NOMO-1 (cell line): Measurements from ENCODE around the gene BZW2.
A peak's percentile ranks its signal among the peaks of the same experiment; 100 is the strongest.

Experiments used
- DNase-seq, 2 experiments: peaks; one replicate each; lab custom pipeline; 2025; ENCODE audit not compliant: unreplicated experiment in 2 of 2; lab: John Stamatoyannopoulos, UW

BZW2 gene

GRCh38 chr7:16645593-16646471, at the start of gene BZW2, which contains the start of gene ANKMY2:
Gene BZW2 (plus strand): TSS chr7:16646181. CDS start chr7:16665444, 19,263 bp downstream.
Gene ANKMY2 (minus strand): TSS chr7:16645754. CDS start chr7:16645573, 181 bp downstream.
- peak; percentile 94 to 95 for DNase-seq

GRCh38 chr7:16598015-16598414, 48.0 kb upstream of the BZW2 start:
- DNase-seq, result no peak

- no peak for DNase-seq
Measured at GRCh38 chr7:16599860-16600259, 46.1 kb upstream of the BZW2 start.

GRCh38 chr7:16603633-16604032, 42.3 kb upstream of the BZW2 start:
- no peak for DNase-seq

GRCh38 chr7:16604054-16604453, 41.9 kb upstream of the BZW2 start:
- DNase-seq, result no peak

- no peak for DNase-seq
Measured at GRCh38 chr7:16606704-16607103, 39.3 kb upstream of the BZW2 start.

GRCh38 chr7:16609842-16610450, 36.0 kb upstream of the BZW2 start:
- DNase-seq, result peak; percentile 46 to 79

GRCh38 chr7:16611711-16612110, 34.3 kb upstream of the BZW2 start:
- DNase-seq, result no peak

GRCh38 chr7:16615228-16615627, 30.8 kb upstream of the BZW2 start:
- no peak for DNase-seq

GRCh38 chr7:16616122-16616521, 29.9 kb upstream of the BZW2 start:
- no peak for DNase-seq

- DNase-seq, result no peak
Measured at GRCh38 chr7:16616542-16616941, 29.4 kb upstream of the BZW2 start.

- no peak for DNase-seq
Measured at GRCh38 chr7:16619979-16620408, 26.0 kb upstream of the BZW2 start.

GRCh38 chr7:16626388-16626787, 19.6 kb upstream of the BZW2 start:
- no peak for DNase-seq

- DNase-seq, result no peak
Measured at GRCh38 chr7:16627236-16627635, 18.7 kb upstream of the BZW2 start.

- DNase-seq, result no peak
Measured at GRCh38 chr7:16630654-16631053, 15.3 kb upstream of the BZW2 start.

GRCh38 chr7:16634271-16634738, 11.7 kb upstream of the BZW2 start:
- DNase-seq, result no peak

GRCh38 chr7:16636555-16637101, 9.4 kb upstream of the BZW2 start:
- DNase-seq, result no peak

- DNase-seq, result no peak
Measured at GRCh38 chr7:16637379-16637778, 8.6 kb upstream of the BZW2 start.

GRCh38 chr7:16638282-16639280, 7.4 kb upstream of the BZW2 start:
- no peak for DNase-seq

GRCh38 chr7:16644157-16644556, 1.8 kb upstream of the BZW2 start:
- DNase-seq, result no peak
